ENCODE results near the gene NOP58. TPM values are rescaled to one million over a fixed set of nuclear protein-coding genes. Genes with fewer than 3 reads are reported as not detected.

Gene NOP58
- total RNA-seq, 3 donors from 2014 or later: 34.3 to 43.2 (median 38.5) TPM

DNA sequence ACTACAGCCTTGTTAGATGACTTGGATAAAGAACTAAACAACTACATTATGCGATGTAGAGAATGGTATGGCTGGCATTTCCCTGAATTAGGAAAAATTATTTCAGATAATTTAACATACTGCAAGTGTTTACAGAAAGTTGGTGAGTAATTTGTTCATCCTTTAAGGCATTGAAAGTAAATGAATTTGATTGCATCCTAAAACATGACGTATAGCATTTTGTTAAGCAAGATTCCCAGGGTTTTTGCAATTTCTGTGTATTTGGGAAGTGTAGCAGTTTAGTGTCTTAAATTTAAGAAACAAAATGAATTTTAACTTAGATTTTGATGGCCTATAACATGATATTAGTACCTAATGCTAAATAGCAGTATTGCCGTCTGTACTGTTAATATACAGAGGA is 24.8 kb downstream of the NOP58 start:
- no peak overlapping the region for H3K4me3 ChIP-seq
- no peak for TF ChIP-seq CTCF (IDR thresholded peaks at IDR 0.05)
- no peak for DNase-seq
- H3K9me3 ChIP-seq: no peaks in the 10 kb centered on the region
- intact Hi-C loops (cut with DNase I, micrococcal nuclease): no loop called here
- ATAC-seq: no peak
- no peaks in the 10 kb centered on the region for H3K4me1 ChIP-seq (ENCODE audit: low read depth)
- peaks cover 4% of the 10 kb centered on the region for H3K36me3 ChIP-seq (ENCODE audit: low read depth)

GRCh38 chr2:202290970-202291369 is 25.4 kb downstream of the NOP58 start:
- no peaks in the 10 kb centered on the region for H3K4me1 ChIP-seq (ENCODE audit: low read depth)
- no peak for TF ChIP-seq CTCF (IDR thresholded peaks at IDR 0.05)
- H3K4me3 ChIP-seq: no peak overlapping the region
- ATAC-seq (no peak), DNase-seq (no peak)
- H3K36me3 ChIP-seq (ENCODE audit: low read depth): peaks cover 4% of the 10 kb centered on the region
- intact Hi-C loops (cut with DNase I, micrococcal nuclease): no loop called here
- no peaks in the 10 kb centered on the region for H3K9me3 ChIP-seq

- intact Hi-C loops (cut with DNase I, micrococcal nuclease): no loop called here
- DNase-seq: no peak
- H3K4me1 ChIP-seq (ENCODE audit: low read depth): no peaks in the 10 kb centered on the region
- ATAC-seq: no peak
- H3K4me3 ChIP-seq: no peak overlapping the region
- no peak for TF ChIP-seq CTCF (IDR thresholded peaks at IDR 0.05)
- H3K9me3 ChIP-seq: no peaks in the 10 kb centered on the region
- H3K36me3 ChIP-seq (ENCODE audit: low read depth): peaks cover 5% of the 10 kb centered on the region
These were observed 34.1 kb downstream of the NOP58 start for GRCh38 chr2:202299712-202300111.

GRCh38 chr2:202306034-202306433 is 40.5 kb downstream of the NOP58 start:
- intact Hi-C loops (cut with DNase I, micrococcal nuclease): no loop called here
- H3K9me3 ChIP-seq: no peaks in the 10 kb centered on the region
- ATAC-seq (no peak), DNase-seq (no peak)
- no peaks in the 10 kb centered on the region for H3K4me1 ChIP-seq (ENCODE audit: low read depth)
- no peak overlapping the region for H3K4me3 ChIP-seq
- no peaks in the 10 kb centered on the region for H3K36me3 ChIP-seq (ENCODE audit: low read depth)
- TF ChIP-seq CTCF (IDR thresholded peaks at IDR 0.05): no peak

GRCh38 chr2:202307690-202308089 is 42.1 kb downstream of the NOP58 start:
- no peak for TF ChIP-seq CTCF (IDR thresholded peaks at IDR 0.05)
- DNase-seq (no peak), ATAC-seq (no peak)
- H3K4me3 ChIP-seq: no peak overlapping the region
- no peaks in the 10 kb centered on the region for H3K9me3 ChIP-seq
- H3K4me1 ChIP-seq (ENCODE audit: low read depth): no peaks in the 10 kb centered on the region
- H3K36me3 ChIP-seq (ENCODE audit: low read depth): no peaks in the 10 kb centered on the region
- intact Hi-C loops (cut with DNase I, micrococcal nuclease): no loop called here

GRCh38 chr2:202311823-202312388 is 46.3 kb downstream of the NOP58 start:
- intact Hi-C loops (cut with DNase I, micrococcal nuclease): no loop called here

More at GRCh38 chr2:202311823-202312388, 46.3 kb downstream of the NOP58 start:
- no peak for TF ChIP-seq CTCF (IDR thresholded peaks at IDR 0.05)
- ATAC-seq: no peak
- H3K36me3 ChIP-seq (ENCODE audit: low read depth): no peaks in the 10 kb centered on the region
- no peaks in the 10 kb centered on the region for H3K9me3 ChIP-seq
- DNase-seq: no peak
- H3K4me3 ChIP-seq: no peak overlapping the region
- no peaks in the 10 kb centered on the region for H3K4me1 ChIP-seq (ENCODE audit: low read depth)
